GM23248 (cell line): ENCODE data around the gene CNTN2. TPM values are rescaled to one million over a fixed set of nuclear protein-coding genes. Genes with fewer than 3 reads are reported as not detected.

Experiments used
- DNase-seq: peaks from one replicate; pipeline ENCODE4 v3.0.0-alpha.2; 2015
- H2AFZ ChIP-seq: fragments of 200-600 bp; sonication (generic); 2 replicates; pipeline ENCODE4 v1.6.1; 2016; ENCODE audit warnings: antibody characterized with exemption
- H3F3A ChIP-seq: fragments of 200-600 bp; sonication (generic); 2 replicates; pipeline ENCODE4 v1.6.1; 2016; ENCODE audit warnings: mild to moderate bottlenecking, antibody characterized with exemption, mixed run types; ENCODE audit not compliant: insufficient read depth
- H3K27ac ChIP-seq: fragments of 200-600 bp; sonication (generic); 2 replicates; pipeline ENCODE4 v1.5.1; 2016; ENCODE audit warnings: mild to moderate bottlenecking
- H3K27me3 ChIP-seq: fragments of 200-600 bp; sonication (generic); replicated peaks from 2 replicates; pipeline ENCODE4 v1.6.1; 2016; ENCODE audit warnings: mild to moderate bottlenecking; ENCODE audit not compliant: insufficient read depth
- H3K36me3 ChIP-seq: fragments of 200-600 bp; sonication (generic); 2 replicates; pipeline ENCODE4 v1.6.1; 2016; ENCODE audit warnings: low read depth, mild to moderate bottlenecking
- H3K4me1 ChIP-seq: fragments of 200-600 bp; sonication (generic); 2 replicates; pipeline ENCODE4 v1.6.1; 2016; ENCODE audit warnings: mild to moderate bottlenecking; ENCODE audit not compliant: insufficient read depth
- H3K4me2 ChIP-seq: fragments of 200-600 bp; sonication (generic); one replicate; pipeline ENCODE4 v1.6.1; 2016; ENCODE audit warnings: mild to moderate bottlenecking; ENCODE audit not compliant: unreplicated experiment
- H3K4me3 ChIP-seq: fragments of 200-600 bp; sonication (generic); 2 replicates; pipeline ENCODE4 v1.5.1; 2016; ENCODE audit warnings: mild to moderate bottlenecking
- H3K79me2 ChIP-seq: fragments of 200-600 bp; sonication (generic); 2 replicates; pipeline ENCODE4 v1.6.1; 2016; ENCODE audit warnings: mild to moderate bottlenecking; ENCODE audit not compliant: insufficient read depth
- H3K9ac ChIP-seq: fragments of 200-600 bp; sonication (generic); 2 replicates; pipeline ENCODE4 v1.6.1; 2016; ENCODE audit warnings: mild to moderate bottlenecking
- H3K9me2 ChIP-seq: fragments of 200-600 bp; sonication (generic); 2 replicates; pipeline ENCODE4 v1.6.1; 2016; ENCODE audit warnings: mixed run types, mild to moderate bottlenecking, moderate library complexity; ENCODE audit not compliant: insufficient read depth
- H3K9me3 ChIP-seq: fragments of 200-600 bp; sonication (generic); one replicate; pipeline ENCODE4 v1.6.1; 2017; ENCODE audit warnings: low read depth
- H4K20me1 ChIP-seq: fragments of 200-600 bp; sonication (generic); 2 replicates; pipeline ENCODE4 v1.6.0; 2016; ENCODE audit not compliant: insufficient read depth
- EZH2 ChIP-seq: fragments of 200-600 bp; sonication (generic); IDR thresholded peaks from 2 replicates; pipeline ENCODE4 v1.6.1; 2018; ENCODE audit warnings: antibody characterized with exemption, mild to moderate bottlenecking; ENCODE audit not compliant: insufficient read depth, poor library complexity, severe bottlenecking
- EZH2phosphoT487 ChIP-seq: fragments of 200-600 bp; sonication (generic); IDR thresholded peaks from 2 replicates; pipeline ENCODE4 v1.6.1; 2018; ENCODE audit warnings: antibody characterized with exemption, moderate library complexity, mild to moderate bottlenecking, low read depth; ENCODE audit not compliant: insufficient read depth
- WGBS, 2 experiments: methylation state at CpG; one replicate each; pipeline ENCODE4 v1.1.6; 2015 to 2017; ENCODE audit warnings: low lambda C conversion rate in 2 of 2, low coverage in 1 of 2; ENCODE audit errors: missing lambda C conversion rate in 2 of 2; 5-methylcytosine and 5-hydroxymethylcytosine counted together
- in situ Hi-C: fragments of 300-500 bp; cut with MboI; formaldehyde crosslinking; loops from 2 replicates; pipeline ENCODE4 v1.15.0; 2020
- polyA plus RNA-seq: library from polyadenylated mRNA; unstranded; fragments of >200 nt; fragmentation: Nextera tagmentation; extraction: Ambion mirVana; gene quantifications from 2 replicates; pipeline ENCODE4 v1.2.1, GENCODE V29; 2016
- total RNA-seq: library from RNA; depleted of rRNA; stranded (reverse); fragments of >200 nt; shearing (Covaris generic); gene quantifications from 2 replicates; pipeline ENCODE4 v1.2.3, GENCODE V29; 2014

Gene CNTN2
- total and polyA plus RNA-seq, 2 experiments from 2014 or later = not detected

DNA sequence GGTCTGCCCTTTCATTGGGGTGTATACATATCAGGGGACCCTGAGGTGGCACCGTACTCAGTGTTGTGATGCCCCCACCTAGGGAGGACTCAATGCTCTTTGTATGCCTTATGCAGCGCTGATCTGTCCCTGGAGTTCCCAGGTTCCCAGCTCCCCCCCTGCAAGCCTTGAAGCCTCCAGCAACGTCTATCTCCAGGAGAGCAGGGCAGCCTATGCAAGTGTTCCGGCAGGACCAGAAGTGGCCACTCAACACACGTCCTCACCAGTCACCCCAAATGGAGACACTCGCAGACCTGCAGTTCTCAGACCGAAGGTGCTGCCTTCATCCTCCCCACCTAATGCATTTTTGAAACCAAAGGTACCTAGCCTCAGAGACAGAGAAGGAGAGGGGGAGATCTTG, 25.2 kb upstream of the CNTN2 start:
- no peaks in the 10 kb centered on the region for H3K79me2 ChIP-seq
- H3K9ac ChIP-seq = no peak overlapping the region
- no peaks in the 10 kb centered on the region for H4K20me1 ChIP-seq
- no peaks in the 10 kb centered on the region for H3K9me2 ChIP-seq
- no peaks in the 10 kb centered on the region for H3K4me1 ChIP-seq
- no peak for DNase-seq
- WGBS, 2 experiments = 89 to 96% methylated on average over 7 of the region's 7 CpGs
- H3K27me3 ChIP-seq = no peaks in the 10 kb centered on the region
- no peaks in the 10 kb centered on the region for H3K36me3 ChIP-seq
- H3K4me3 ChIP-seq = no peak overlapping the region
- no peak overlapping the region for H2AFZ ChIP-seq
- H3K9me3 ChIP-seq = no peaks in the 10 kb centered on the region
- no peaks in the 10 kb centered on the region for H3F3A ChIP-seq
- no peak overlapping the region for H3K27ac ChIP-seq
- TF ChIP-seq EZH2phosphoT487 = no peak
- no peak for TF ChIP-seq EZH2
- in situ Hi-C loops = no loop called here
- H3K4me2 ChIP-seq = no peak overlapping the region

DNA sequence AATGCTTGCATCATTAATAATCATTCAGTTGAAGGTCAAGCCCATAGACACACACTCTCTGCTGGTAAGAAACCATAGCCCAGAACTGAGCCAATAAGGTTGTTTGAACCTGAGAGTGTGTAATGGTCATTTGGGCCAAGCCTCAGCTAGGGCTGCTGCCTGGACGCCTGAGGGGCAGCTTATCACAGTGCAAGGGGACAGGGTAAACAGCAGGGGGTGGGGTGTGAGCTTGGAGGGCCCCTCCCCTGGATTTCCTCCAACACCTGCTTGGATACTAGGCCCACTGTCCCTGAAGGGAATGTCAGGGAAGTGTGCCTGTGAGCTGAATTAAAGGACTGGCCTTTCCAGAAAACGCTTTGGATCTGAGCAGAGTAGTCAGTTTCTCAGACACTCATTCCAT, 24.6 kb upstream of the CNTN2 start:
- no peak overlapping the region for H3K9ac ChIP-seq
- H3K36me3 ChIP-seq = no peaks in the 10 kb centered on the region
- no peak overlapping the region for H3K4me3 ChIP-seq
- H3K4me2 ChIP-seq = no peak overlapping the region
- H3K79me2 ChIP-seq = no peaks in the 10 kb centered on the region
- no peaks in the 10 kb centered on the region for H3K9me2 ChIP-seq
- no peaks in the 10 kb centered on the region for H3K27me3 ChIP-seq
- H4K20me1 ChIP-seq = no peaks in the 10 kb centered on the region
- H3K27ac ChIP-seq = no peak overlapping the region
- in situ Hi-C loops = no loop called here
- H2AFZ ChIP-seq = no peak overlapping the region
- no peaks in the 10 kb centered on the region for H3F3A ChIP-seq
- no peaks in the 10 kb centered on the region for H3K4me1 ChIP-seq
- no peak for DNase-seq
- TF ChIP-seq EZH2phosphoT487 (no peak), EZH2 (no peak)
- WGBS, 2 experiments = 68 to 71% methylated on average over 2 of the region's 2 CpGs
- no peaks in the 10 kb centered on the region for H3K9me3 ChIP-seq

DNA sequence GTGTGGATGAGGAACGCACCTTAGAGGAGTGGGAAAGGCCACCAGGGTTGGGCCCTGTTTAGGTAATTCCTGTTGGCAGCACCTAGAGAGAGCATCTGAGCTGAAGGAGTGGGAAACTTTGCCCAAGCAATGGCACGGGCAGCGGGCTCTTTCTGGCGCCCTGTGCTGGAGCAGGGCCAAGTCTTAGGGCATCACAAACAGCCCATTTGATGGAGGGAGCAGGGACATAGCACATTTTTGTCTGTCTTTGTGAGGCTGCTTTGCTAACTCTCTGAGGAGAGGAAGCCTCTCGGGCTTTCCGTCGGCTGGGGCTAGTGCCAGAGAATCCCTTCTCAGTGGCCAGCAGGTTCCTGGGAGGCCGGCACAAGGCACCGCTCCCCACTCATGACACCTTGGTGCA, 22.5 kb upstream of the CNTN2 start:
- no peaks in the 10 kb centered on the region for H3K9me3 ChIP-seq
- 94 to 96% methylated on average over 9 of the region's 9 CpGs for WGBS, 2 experiments
- TF ChIP-seq EZH2 (no peak), EZH2phosphoT487 (no peak)

DNA sequence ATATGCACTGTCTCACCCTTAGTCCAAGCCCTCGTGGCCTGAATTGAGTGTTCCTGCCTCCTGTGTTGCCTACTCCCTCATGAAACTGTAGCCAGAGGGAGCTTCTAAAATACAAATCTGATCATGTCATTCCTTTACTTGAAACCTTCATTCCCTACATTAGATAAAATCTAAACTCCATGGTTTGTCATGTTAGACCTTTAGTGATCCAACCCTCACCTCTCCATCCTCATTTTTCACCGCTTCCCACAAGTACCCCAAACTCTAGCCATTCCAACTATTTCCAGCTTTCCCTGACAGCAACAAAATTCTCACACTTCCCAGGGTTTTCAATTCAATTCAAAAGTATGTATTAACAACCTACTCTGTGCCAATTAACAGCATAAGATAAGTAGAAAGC, 18.3 kb upstream of the CNTN2 start:
- Histone ChIP-seq H3K4me3 (no peak overlapping the region), H3K36me3 (no peaks in the 10 kb centered on the region), H3K4me1 (no peaks in the 10 kb centered on the region), H3K27ac (no peak overlapping the region), H3K9me2 (no peaks in the 10 kb centered on the region), H3K9ac (no peak overlapping the region), H3K9me3 (no peaks in the 10 kb centered on the region), H4K20me1 (no peaks in the 10 kb centered on the region), H3K4me2 (no peak overlapping the region), H3K27me3 (peaks cover 20% of the 10 kb centered on the region), H3K79me2 (no peaks in the 10 kb centered on the region), H2AFZ (no peak overlapping the region), H3F3A (no peaks in the 10 kb centered on the region)
- TF ChIP-seq EZH2phosphoT487 = no peak
- no peak for TF ChIP-seq EZH2
- 92 to 93% methylated on average over 2 of the region's 2 CpGs for WGBS, 2 experiments
- no peak for DNase-seq
- in situ Hi-C loops = no loop called here

More for the DNA sequence above, 22.5 kb upstream of the CNTN2 start:
- no peaks in the 10 kb centered on the region for H3K27me3 ChIP-seq
- H3K36me3 ChIP-seq = no peaks in the 10 kb centered on the region
- H3F3A ChIP-seq = no peaks in the 10 kb centered on the region
- in situ Hi-C loops = no loop called here
- H3K27ac ChIP-seq = no peak overlapping the region
- no peak for DNase-seq
- no peaks in the 10 kb centered on the region for H3K9me2 ChIP-seq
- no peaks in the 10 kb centered on the region for H4K20me1 ChIP-seq
- no peak overlapping the region for H3K4me2 ChIP-seq
- H3K9ac ChIP-seq = no peak overlapping the region
- no peak overlapping the region for H2AFZ ChIP-seq
- H3K4me1 ChIP-seq = no peaks in the 10 kb centered on the region
- no peak overlapping the region for H3K4me3 ChIP-seq
- no peaks in the 10 kb centered on the region for H3K79me2 ChIP-seq

DNA sequence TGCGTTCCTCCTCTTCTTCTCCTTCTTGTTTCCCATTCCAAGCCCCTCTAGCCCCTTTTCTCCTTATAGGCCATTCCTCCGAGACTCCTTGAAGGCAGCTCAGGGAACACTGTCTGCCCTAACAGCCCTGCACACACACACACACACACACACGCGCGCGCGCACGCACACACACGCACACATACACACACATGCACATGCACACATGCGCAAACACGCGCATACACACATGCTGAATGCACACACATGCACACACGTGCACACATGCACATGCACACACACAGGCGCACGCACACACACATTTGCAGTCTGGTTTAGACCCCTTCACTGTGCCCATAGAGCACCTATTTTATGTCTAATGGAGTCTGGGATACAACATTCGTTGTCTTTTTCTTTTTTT, 17.8 kb upstream of the CNTN2 start:
- H3F3A ChIP-seq = no peaks in the 10 kb centered on the region
- TF ChIP-seq EZH2 (no peak), EZH2phosphoT487 (no peak)

More for the DNA sequence above, 17.8 kb upstream of the CNTN2 start:
- H3K9ac ChIP-seq = no peak overlapping the region
- no peak overlapping the region for H3K27ac ChIP-seq
- H3K4me3 ChIP-seq = no peak overlapping the region
- in situ Hi-C loops = no loop called here
- no peak overlapping the region for H2AFZ ChIP-seq
- DNase-seq = no peak
- no peaks in the 10 kb centered on the region for H4K20me1 ChIP-seq
- no peaks in the 10 kb centered on the region for H3K79me2 ChIP-seq
- no peaks in the 10 kb centered on the region for H3K36me3 ChIP-seq
- no peaks in the 10 kb centered on the region for H3K9me2 ChIP-seq
- no peaks in the 10 kb centered on the region for H3K9me3 ChIP-seq
- H3K27me3 ChIP-seq = peaks cover 25% of the 10 kb centered on the region
- H3K4me2 ChIP-seq = no peak overlapping the region
- WGBS, 2 experiments = 91 to 93% methylated on average over 16 of the region's 16 CpGs
- H3K4me1 ChIP-seq = no peaks in the 10 kb centered on the region
